NCI-H2171 treated with DMSO at 0.1 percent for 48 hours (cell line): ENCODE results near the gene FGR.
A peak's percentile ranks its signal among the peaks of the same experiment; 100 is the strongest.

Experiments used
- DNase-seq: peaks from one replicate; lab custom pipeline; 2025; lab: John Stamatoyannopoulos, UW

FGR gene

DNA sequence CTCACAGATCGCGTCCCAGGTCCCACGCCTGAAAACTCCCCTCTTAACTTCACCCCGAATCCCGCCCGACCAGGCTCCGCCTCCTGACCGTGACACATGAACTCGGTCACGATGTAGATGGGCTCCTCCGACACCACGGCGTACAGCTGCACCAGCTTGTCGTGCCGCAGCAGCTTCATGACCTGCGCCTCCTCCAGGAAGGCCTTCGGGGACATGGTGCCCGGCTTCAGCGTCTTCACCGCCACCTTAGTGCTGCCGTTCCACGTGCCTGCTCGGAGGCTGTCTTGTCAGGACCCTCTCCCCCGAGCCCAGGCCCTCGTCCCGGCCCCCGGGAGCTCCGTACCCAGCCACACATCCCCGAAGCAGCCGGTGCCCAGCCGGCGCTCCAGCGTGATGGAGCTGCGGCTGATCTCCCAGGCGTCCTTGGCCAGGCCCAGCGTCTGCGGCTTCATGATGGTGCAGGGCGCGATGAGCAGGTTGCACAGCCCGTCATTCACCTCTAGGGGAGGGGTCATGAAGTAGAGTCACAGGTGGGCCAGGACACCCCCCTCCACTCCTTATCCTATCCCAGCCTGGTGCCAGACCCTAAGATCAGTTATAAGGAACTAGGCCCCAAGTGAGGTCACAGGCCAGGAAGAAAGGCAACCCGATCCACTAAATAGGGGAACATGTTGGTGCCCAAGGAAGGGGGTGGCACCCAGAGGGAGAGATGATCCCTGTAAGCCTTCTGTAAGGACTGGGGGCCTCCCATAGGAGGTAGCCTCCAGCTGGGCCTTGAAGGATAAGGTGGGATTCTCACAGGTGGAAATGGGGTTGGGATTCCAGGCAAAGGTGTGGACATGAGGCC, 19.4 kb downstream of the FGR start:
- no peak for DNase-seq

DNA sequence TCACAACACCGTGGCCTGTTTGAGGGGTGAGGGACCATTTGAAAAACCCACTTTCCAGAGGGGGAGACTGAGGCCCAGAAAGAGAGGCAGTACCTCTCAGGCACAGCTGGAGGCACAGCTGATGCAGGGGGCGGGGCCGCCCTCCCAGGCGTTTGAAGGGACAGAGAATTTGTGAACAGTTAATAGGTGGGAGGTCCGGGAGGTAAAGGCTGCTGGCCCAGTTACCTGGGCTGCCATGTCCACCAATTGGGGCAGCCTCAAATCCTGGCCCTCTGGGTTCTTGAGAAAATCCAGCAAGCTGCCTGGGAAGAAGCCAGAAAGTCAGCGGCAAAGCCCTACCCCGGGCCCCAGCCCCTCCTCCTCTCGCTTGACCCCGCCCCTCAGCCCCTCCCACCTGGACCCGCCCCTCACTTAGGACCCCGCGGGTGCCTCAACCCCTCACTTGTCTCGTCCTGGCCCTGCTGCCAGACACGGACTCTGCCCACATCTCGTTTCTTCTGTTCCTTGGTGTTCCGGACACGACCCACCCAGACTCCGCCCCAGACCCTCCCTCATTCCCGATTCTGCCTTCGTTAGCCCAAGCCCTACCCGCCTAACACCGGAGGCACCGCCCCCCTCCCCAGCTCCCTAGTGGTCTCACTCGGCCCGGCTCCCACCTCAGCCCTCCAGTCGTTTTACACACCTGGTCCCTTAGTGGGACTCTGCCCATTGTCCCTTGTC, 20.2 kb downstream of the FGR start:
- no peak for DNase-seq

DNA sequence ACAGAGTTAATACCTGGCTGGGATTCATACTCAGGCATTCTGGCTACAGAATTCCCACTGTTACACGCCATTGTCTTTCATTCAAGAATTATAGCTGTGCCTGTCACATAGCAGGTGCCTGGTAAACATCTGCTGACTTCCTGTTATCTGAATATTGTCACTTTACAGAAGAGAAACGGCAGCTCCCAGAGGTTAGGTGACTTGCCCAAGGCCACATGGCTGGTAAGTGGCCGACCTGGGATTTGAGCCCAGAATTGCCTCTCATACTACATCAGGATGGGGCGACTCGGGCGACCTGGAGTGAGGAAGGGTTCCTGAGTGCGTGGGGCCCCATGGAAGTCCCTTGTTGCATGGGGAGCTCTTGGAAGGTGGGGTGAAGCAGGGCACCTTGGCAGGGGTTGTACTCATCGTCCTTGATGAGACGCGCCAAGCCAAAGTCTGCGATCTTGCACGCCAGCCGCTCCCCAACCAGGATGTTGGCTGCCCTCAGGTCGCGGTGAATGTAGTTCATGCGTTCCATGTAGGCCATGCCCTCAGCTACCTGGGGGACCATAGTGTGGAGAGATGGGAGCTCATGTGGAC, 20.9 kb downstream of the FGR start:
- no peak for DNase-seq

DNA sequence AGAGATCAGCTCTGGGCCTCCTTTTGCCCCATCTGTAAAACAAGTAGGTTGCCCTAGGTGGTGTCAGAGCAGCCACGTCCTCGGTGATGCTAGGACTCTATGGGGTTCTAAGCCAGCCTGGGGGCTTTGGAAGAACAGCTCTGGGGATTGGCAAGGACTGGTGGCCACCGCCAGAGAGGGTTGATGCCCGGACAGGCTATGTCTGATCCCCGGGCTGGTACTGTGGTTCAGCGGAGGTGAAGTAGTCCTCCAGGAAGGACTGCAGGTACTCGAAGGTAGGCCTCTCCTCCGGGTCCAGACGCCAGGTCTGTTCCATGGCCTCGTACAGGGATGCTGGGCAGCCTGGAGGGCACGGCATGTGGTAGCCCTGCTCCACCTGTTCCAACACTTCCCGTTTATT, 22.3 kb downstream of the FGR start:
- no peak for DNase-seq

DNA sequence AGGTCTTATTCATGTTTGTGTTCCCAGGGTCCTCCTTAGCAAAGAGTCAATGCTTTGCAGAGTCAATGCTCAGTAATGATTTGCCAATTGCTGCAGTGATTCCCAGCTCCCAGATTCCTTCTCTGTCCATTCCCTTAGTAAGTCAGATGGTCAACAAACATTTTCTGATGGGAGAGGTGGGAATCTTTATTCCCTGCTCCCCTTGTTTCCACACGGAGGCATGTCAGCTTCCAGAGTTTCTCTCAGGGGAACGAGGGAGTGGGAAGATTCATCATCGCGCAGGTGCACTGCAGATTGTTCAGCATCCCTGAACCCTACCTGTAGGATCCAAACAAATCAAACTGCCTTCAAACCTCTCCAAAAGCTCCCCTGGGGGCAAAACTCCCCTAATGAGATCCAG, 23.5 kb downstream of the FGR start:
- DNase-seq, result no peak

DNA sequence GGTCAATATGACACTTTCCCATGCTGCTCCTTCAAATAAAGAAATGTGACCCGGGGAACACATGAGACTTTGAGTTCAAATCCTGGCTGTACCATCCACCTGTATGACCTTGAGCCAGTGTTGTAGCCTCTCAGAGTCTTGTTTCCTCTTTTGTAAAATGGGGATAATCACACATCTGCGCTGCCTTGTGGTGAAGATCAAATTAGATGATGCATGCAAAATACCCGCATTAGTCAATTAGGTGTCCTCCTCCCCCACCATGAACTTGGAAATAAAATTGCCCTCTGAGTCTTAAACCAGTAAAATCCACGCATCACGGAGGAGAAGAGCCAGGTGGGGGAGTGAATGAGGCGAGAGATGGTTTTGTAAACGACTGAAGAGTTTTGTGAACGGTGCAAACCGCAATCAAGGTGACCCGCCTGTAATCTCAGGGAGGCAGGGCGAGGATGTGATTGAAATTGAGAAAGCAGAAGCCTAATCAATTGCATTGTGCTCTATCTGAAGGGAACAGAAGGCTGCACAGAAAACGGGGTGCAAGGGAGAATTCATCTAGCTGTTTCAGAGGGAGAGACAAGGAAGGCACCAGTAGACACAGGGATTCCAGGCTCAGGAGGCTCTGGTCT, 25.3 kb downstream of the FGR start:
- no peak for DNase-seq

DNA sequence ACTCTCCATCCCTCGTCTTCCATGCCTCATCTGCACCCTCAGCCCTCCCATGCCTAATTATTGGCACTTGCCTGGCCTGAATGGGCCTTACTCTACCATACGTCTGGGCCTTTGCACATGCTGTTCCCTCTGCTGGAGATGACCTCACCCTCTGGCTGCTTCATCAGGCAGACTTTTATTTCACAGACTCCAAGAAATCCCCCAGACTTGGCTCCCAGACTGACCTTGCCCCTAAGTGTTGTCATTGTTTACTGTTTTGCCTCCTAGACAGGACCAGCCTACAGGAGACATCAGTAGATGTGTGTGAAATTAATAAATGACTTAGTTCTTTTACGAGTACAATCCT, 25.8 kb downstream of the FGR start:
- no peak for DNase-seq

DNA sequence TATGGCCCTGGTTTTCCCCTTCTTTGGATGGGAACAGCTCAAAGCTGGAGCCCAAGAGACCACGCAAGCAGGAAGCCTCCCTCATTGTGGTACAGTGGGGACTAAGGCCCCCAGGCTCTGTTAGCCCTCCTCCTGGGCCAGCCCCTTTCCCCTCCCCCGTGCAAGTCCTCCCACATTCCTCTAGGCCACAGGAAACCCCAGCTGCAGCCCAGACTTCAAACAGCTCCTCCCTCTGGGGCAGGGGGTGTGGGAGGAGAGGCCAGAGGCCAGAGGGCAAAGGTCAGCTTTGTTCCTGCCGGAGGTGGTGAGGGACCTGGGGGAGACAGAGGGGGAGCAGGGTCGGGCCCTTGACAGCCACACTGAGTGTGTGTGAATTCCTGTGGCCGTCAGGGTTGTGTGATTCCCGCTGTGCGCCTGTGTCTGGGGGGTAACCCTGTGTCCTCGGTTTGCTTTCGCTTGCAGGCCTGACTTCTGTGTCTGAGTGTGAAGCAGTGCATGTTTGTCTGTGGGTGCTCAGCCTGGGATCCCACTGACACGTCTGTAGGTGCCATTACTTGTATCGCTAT, 27.7 kb downstream of the FGR start:
- no peak for DNase-seq

DNA sequence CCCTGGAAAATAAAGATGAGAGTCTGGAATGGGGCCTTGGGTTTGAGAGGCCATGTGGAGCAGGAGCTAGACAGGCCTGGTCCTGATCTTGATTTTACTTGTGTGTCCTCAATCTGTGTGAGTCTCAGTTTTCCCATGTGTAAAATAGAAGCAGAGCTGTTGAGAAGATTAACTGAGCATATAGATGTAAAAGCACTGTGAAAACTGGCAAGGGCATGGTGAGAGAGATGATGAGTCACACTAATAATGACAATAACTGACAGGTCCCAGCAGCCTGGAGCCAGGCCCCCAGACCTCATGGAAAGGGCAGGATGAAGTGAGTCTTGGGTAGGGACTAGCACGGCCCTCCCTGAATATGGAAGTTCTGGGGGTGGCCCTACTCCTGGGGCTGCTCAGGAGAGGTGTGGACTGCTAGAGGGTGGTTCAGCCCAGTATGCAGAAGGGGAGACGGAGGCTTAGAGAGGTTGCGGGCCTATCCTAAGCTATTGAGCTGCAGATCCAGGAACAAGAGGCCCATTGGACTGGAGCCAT, 28.2 kb downstream of the FGR start:
- DNase-seq, result no peak

DNA sequence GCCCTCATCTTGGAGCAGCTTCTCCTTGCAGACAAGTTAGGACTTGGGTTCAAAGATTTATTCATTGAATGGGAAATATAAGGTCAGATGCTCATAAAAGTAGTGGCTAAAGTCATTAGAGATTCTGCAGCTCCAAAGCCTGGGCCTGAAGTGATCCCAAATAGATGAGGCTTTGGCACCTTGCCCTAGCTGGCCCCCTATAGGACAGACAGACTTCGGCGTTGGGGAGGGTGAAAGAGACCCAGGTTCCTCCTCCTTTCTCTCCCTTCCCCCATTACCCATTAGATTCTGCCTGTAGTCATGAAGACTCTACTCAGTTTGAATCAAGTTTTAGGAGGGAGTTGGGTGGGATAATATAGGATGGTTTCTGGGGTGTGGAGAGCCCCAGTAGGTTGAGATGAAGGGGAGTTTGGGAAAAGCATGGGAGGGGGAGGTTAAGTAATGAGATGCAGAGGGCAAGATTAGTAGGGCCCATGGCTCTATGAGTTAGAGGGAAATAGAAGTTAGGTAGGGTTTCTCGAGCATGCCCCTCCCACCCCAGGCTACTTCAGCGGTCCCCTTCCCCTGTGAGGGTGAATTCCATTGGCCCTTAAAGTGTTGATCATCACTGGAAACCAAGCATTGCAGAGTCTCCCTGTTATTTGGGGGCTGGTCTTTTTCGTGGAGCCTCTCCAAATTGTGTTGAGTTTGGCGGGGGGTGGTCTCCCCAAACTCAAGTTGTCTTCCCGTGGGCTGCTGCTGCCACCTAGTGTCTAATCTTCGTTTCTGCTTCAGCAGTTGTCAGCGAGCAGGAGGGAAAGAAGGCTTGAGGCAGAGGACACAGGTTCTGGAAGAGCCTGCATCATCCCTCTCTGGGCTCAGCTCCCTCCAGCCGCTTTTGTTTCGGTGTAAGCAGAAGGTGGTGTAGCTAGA, 28.9 kb downstream of the FGR start:
- DNase-seq, result peak; percentile 72

DNA sequence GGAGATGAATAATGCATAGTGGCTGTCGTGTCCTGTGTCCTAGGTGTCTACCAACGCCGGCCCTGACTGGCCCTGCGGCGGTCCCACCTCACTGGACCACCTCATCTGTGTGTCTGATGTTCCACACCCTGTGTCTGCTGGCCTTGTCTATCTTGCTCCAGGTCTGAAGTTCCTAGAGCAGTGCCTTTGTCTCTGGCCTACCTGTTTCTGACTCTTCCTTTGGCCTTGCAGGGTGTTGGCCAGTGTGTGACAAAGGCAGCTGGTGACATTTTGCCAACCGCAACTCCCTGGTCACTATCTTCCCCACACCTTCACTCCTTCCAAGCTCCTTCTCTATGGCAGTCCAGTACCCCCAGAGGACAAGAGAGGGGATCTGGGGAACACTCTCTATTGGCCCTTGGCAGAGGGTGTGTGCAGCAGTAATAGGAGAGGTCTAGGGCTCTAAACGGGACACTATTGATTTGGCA, 29.7 kb downstream of the FGR start:
- DNase-seq, result no peak

DNA sequence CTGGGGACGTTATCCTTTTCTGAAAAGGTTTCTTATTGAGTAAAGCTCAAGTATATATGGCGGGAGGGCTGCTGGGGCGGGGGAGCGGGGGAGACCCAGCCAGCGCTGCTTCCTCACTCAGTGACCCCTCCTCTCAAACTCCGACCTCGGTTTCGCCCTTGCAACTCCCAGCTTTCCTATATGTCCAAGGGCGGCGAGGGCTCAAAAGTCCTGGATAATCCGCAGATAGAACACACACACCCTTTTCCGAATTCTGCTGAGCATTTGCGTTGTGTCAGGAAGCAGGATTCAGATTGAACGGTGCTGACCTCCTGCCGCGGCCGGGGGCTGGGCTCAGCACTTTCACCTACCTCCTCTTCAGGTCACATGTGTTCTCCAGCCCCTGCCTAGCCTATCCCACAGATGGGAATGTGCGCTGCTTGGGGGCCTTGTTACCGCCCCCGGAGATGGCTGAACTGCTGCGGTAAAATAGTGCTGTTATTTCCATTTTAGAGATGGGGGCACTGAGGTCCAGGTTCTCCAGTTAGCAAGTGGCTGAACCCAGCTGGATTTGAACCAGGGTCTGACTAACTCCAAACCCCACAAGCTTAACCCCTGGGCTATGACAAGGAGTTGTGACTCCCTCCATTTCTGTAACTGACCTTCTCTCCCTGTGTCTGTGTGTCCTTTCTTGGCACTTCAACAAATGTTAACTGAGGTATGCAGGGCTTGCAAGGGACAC, 30.2 kb downstream of the FGR start:
- DNase-seq, result no peak

DNA sequence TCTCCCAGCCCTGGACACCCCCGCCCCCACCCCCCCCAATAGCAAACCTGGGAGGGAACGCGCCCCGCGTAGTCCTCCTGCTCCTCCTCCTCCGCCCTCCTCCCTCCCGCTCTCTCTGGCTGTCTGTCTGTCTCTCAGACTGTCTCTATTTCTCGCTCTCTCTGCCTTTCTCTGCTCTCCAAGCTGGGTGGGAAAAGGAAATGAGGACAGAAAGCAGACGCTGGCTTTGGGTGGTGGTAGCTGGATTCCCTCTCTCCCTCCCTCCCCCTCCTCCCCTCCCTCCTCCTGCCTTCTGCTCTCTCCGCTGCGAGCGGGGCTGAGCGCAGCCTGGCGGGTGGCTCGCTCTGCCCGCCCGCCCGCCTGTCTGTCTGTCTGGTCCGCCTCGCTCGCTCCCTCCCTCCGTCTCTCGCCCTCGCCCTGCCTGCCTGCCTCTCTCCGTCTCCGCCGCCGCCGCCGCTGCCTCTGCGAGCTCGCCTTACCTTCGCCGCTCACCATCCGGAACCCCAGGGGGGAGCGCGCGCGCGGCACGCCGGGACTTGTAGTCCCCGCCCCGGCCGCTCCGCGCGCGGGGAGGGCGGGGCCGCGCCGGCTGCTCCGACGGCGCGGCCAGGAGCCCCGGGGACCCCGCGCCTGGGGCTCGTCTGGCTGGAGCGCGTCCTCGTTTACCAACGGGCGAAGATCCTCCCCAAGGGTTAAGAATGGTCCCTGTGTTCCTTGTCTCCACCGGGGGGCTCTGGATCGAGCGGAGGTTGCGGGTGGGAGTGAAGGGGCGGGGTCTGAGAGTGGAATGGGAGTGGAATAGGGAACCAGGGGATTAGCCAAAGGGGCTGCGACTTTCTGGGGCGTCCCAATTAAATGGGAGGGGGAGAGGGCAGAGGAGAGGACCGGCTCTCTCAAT, 31.1 kb downstream of the FGR start, which contains the start of gene AHDC1:
TSS of gene AHDC1 (minus strand) at position 464 of the 898 bp plus-strand sequence. CDS start 52,029 bp downstream, outside the sequence.
- peak; percentile 87 for DNase-seq

DNA sequence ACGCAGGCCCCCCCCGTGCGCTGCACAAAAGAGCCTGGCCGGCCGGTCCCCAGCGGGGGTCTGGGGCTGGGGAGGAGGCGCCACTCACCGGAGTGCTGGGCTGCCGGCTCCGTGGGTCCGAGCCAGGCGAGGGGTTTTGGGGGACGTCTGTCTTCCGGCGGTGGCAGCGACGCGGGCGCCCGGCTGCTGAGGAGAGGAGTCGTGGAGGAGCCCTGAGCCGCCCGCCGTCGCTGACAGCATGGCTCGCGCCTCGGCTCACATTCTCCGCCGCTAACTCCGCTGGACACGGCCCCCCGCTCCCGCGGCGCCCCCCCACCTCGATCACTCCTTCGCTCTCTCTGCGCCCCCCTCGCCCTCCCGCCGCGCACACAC, 31.7 kb downstream of the FGR start:
- DNase-seq, result no peak

DNA sequence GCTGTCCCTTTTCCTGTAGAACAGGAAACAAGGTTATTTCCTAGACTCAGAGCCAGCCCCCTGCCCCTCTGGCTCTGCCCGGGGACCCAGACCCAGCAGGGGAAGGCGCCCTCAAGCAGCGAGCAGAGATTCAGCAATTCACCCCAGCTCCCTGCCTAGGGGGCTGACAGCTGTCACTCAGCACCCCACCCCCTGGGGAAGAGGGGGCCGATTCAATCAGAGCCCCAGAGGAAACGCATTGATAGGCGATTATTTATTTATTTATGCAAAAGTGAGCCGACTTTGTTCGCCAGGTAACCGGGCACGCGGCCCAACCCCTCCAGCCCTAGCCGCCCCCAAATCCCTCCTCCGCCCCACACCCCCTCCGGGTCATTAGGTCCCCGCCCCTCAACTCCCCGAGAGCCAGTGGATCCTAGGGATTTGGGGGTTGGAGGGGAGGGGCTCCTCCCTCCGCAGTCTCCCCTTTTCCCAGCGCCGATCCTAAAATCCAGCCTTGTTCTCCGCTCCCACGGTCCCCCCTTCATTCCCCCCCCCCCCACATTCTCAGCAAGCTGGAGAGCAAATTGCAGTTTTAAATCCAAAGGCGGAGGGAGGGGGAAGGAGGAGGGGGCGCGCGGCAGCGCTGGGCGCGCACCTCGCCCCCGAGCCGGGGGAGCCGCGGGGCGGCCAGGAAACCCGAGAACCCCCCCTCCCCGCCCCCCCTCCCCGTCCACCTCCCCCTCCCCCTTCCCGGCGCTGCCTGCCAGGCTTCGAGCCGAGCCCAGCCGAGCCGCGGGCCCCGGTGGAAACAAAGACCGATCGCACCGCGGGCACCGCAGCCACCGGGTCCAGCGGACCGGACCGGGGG, 32.3 kb downstream of the FGR start:
- DNase-seq, result peak; percentile 56

DNA sequence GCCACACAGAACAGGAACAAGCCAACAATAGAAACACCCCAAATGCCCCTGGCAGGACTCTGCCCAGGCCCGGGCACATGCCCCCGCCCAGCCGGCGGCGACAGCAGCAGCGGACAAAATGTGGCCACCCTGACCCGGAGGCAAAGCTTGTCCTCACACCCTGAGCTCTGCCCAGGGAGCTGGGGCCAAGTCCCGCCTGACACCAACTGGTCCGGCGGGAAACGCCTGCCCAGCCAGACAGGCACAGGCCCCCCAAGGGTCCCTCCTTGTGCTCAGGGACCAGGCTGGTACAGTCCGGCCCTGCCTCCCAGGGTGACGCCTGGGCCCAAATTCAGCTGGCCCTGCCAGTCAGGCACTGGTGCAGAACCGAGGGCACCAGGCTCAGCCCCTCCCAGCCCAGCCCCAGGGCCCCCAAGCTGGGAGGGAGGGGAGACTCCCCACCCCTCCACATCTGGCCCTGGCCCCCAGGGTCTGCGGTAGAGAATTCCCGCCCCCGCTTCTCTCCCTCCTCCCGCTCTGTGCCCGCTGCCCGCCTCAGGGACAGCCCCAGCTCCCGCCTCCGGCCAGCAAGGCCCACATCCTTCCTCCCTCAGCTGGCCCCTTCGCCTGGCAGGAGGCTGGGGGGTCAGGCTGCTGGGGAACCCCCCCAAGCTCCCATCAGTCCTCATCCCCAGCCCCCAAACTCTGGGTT, 33.1 kb downstream of the FGR start:
- no peak for DNase-seq

DNA sequence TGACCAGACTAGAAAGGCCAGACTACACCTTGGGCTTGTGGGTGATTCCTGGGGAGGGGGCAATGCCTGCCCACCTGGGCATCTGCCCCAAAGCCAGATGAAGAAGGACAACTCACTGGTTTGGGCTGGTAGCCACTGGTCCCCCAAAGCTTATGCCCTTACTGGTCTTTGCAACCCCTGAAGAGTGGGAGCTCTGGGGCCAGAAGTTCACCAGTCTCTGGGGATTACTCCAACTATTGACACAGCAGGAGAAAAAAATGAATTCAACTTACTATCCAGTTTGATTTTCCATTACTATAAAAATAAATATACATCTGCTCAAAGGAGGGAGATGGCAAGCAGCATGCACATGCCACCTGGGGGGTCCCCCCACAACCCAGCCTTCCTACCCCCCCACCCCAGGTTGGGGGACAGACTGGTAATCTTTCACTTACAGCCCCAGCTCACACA, 33.6 kb downstream of the FGR start:
- peak; percentile 62 for DNase-seq
